Uterus (tissue), 4 donors: ENCODE data around the gene PLEKHG4B. TPM values are rescaled to one million over a fixed set of nuclear protein-coding genes. Genes with fewer than 3 reads are reported as not detected.

Source experiments
- DNase-seq, 2 donors: peaks; one replicate each; pipeline ENCODE4 v3.0.0-alpha.2; 2019 to 2020
- H3K27ac ChIP-seq, 2 donors: fragments of 200-600 bp; sonication (generic); 1 replicate in 1 of 2; 2 replicates in 1 of 2; pipeline ENCODE4 v1.5.1; 2016 to 2018
- H3K27me3 ChIP-seq, 2 donors: fragments of 200-600 bp; sonication (generic); one replicate each; pipeline ENCODE4 v1.5.1; 2018 to 2019; ENCODE audit warnings: control low read depth in 1 of 2
- H3K36me3 ChIP-seq, 2 donors: fragments of 200-600 bp; sonication (generic); one replicate each; pipeline ENCODE4 v1.5.1; 2019; ENCODE audit warnings: control low read depth in 1 of 2
- H3K4me1 ChIP-seq, 2 donors: fragments of 200-600 bp; sonication (generic); one replicate each; pipeline ENCODE4 v1.5.1; 2018 to 2019; ENCODE audit warnings: control low read depth in 1 of 2
- H3K4me3 ChIP-seq, 2 donors: fragments of 200-600 bp; sonication (generic); 1 replicate in 1 of 2; 2 replicates in 1 of 2; pipeline ENCODE4 v1.5.1; 2018 to 2019; ENCODE audit warnings: mild to moderate bottlenecking in 1 of 2
- H3K9me3 ChIP-seq, 2 donors: fragments of 200-600 bp; sonication (generic); one replicate each; pipeline ENCODE4 v1.5.1; 2019; ENCODE audit warnings: control low read depth in 1 of 2
- POLR2A ChIP-seq, 2 donors: fragments of 450-650 bp; IDR thresholded peaks; one replicate each; pipeline ENCODE4 v1.6.1; 2016; ENCODE audit warnings: antibody characterized with exemption in 2 of 2, mild to moderate bottlenecking in 1 of 2, moderate library complexity in 1 of 2
- intact Hi-C: fragments of 100-400 bp; cut with DNase I; formaldehyde crosslinking; loops from one replicate; pipeline ENCODE4 v1.15.1; 2023; ENCODE audit warnings: low total_unique reads
- total RNA-seq, 4 donors: library from RNA; depleted of rRNA in 3 of 4; stranded (reverse); fragments of >200 nt in 3 of 4; gene quantifications; one replicate each; pipeline versions ENCODE4 v1.1.0 to v1.2.4, GENCODE V29; 2014 to 2023
- TF ChIP-seq, protein P1 (sequence below), 4 experiments: fragments of 200-600 bp in 2 of 4; fragments of 450-650 bp in 2 of 4; sonication (generic) in 2 of 4; IDR thresholded peaks; one replicate each; pipeline ENCODE4 v1.5.1; 2016 to 2019; ENCODE audit warnings: antibody characterized with exemption in 4 of 4, mild to moderate bottlenecking in 2 of 4, moderate library complexity in 1 of 4
- donor health status: DM: yes; HTN: yes; CAD: no.

The PLEKHG4B gene
- total RNA-seq, 4 donors from 2014 or later = under 0.01 to 8.3 (median 0.37) TPM; not detected in 1

DNA sequence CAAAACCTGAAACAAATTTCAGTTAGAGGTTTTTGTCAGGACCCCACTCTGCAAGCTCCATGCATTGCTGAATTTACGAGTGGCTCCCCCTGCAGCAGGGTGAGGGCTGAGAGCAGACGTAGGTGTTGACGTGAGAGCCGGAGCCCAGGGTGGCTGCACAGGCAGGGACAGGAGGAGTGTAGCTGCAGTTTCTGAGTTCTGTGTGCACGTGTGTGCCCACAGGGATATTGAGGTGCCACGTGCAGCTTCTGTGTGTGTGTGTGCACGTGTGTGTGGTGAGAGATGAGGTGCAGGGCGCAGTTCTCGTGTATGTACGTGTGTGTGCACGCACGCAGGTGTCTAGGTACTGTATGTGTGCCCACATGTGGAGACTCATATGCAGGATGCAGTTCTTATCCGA lies 14.6 kb downstream of the PLEKHG4B start:
- DNase-seq = no peak
- TF ChIP-seq POLR2A (IDR thresholded peaks at IDR 0.05) = no peak
- TF ChIP-seq, protein P1, sequence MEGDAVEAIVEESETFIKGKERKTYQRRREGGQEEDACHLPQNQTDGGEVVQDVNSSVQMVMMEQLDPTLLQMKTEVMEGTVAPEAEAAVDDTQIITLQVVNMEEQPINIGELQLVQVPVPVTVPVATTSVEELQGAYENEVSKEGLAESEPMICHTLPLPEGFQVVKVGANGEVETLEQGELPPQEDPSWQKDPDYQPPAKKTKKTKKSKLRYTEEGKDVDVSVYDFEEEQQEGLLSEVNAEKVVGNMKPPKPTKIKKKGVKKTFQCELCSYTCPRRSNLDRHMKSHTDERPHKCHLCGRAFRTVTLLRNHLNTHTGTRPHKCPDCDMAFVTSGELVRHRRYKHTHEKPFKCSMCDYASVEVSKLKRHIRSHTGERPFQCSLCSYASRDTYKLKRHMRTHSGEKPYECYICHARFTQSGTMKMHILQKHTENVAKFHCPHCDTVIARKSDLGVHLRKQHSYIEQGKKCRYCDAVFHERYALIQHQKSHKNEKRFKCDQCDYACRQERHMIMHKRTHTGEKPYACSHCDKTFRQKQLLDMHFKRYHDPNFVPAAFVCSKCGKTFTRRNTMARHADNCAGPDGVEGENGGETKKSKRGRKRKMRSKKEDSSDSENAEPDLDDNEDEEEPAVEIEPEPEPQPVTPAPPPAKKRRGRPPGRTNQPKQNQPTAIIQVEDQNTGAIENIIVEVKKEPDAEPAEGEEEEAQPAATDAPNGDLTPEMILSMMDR (IDR thresholded peaks at IDR 0.05) = no peak
- Histone ChIP-seq H3K36me3 (no peaks in the 10 kb centered on the region), H3K27me3 (no peaks in the 10 kb centered on the region), H3K4me1 (no peaks in the 10 kb centered on the region), H3K27ac (no peak overlapping the region), H3K4me3 (no peak overlapping the region), H3K9me3 (no peaks in the 10 kb centered on the region)
- intact Hi-C loops = no loop called here

DNA sequence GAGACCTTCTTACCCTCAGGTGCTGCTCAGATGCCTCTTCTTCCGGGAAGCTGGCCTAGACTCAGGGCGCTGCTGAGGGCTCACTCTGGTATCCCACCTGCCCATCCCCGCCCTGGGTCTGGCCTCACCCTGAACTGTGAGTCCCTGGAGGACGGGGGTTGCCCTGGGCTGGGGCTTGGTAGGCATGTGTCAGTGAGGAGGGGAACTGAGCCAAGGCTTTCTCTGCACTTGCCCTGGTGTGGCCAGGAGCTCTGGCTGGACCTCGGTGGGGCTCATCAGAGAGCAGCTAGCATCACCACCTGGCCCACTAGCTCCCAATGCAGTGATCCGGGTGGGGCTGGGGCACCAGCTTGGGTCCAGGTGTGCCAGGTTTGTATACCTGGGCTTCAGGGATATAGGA lies 15.6 kb downstream of the PLEKHG4B start:
- Histone ChIP-seq H3K27ac (no peak overlapping the region), H3K36me3 (no peaks in the 10 kb centered on the region), H3K9me3 (no peaks in the 10 kb centered on the region), H3K4me1 (no peaks in the 10 kb centered on the region), H3K27me3 (no peaks in the 10 kb centered on the region), H3K4me3 (no peak overlapping the region)
- intact Hi-C loops = no loop called here
- TF ChIP-seq, protein P1 (IDR thresholded peaks at IDR 0.05) = no peak
- no peak for TF ChIP-seq POLR2A (IDR thresholded peaks at IDR 0.05)
- no peak for DNase-seq

- intact Hi-C loops = no loop called here
- Histone ChIP-seq H3K27ac (no peak overlapping the region), H3K4me1 (no peaks in the 10 kb centered on the region), H3K27me3 (no peaks in the 10 kb centered on the region), H3K36me3 (no peaks in the 10 kb centered on the region), H3K9me3 (no peaks in the 10 kb centered on the region), H3K4me3 (no peak overlapping the region)
- TF ChIP-seq, protein P1 (IDR thresholded peaks at IDR 0.05) = no peak
- TF ChIP-seq POLR2A (IDR thresholded peaks at IDR 0.05) = no peak
- no peak for DNase-seq
These were observed 17.9 kb downstream of the PLEKHG4B start for GRCh38 chr5:109826-110225.

DNA sequence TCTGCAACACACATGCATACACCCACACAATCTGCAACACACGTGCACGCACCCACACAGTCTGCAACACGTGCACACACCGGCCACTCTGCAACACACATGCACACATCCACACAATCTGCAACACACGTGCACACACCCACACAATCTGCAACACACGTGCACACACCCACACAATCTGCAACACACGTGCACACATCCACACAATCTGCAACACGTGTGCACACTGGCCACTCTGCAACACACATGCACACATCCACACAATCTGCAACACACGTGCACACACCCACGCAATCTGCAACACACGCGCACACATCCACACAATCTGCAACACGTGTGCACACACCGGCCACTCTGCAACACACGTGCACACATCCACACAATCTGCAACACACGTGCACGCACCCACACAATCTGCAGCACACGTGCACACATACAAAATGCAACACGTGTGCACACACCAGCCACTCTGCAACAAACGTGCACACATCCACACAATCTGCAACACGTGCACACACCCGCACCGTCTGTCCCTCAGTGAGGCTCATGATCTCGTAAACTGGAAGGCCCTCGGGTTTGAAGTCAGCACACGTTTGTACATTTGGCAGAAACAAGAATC lies 18.4 kb downstream of the PLEKHG4B start:
- Histone ChIP-seq H3K4me3 (no peak overlapping the region), H3K9me3 (no peaks in the 10 kb centered on the region), H3K27me3 (no peaks in the 10 kb centered on the region), H3K36me3 (no peaks in the 10 kb centered on the region), H3K4me1 (no peaks in the 10 kb centered on the region), H3K27ac (no peak overlapping the region)
- no peak for DNase-seq
- TF ChIP-seq POLR2A (IDR thresholded peaks at IDR 0.05) = no peak
- TF ChIP-seq, protein P1 (IDR thresholded peaks at IDR 0.05) = no peak
- intact Hi-C loops = no loop called here

DNA sequence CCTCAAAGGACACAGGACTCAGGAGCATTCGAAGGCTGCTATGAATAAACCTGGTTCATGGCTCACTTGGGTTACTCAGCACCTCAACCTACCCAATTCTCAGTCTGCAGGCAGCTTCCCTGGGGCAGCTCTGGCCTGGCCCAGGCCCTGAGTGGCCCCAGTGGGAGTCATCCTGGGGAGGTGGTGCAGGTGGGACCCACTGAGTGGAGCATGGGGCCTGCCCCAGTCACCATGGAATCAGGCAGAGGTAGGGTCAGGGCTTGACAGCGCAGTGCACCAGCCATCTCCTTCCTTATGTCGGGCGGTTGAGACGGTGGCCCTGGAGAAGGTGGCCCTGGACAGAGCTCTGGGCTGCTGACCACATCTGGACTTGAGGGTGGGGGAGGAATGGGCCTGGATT lies 19.2 kb downstream of the PLEKHG4B start:
- DNase-seq = no peak
- no peak for TF ChIP-seq POLR2A (IDR thresholded peaks at IDR 0.05)
- TF ChIP-seq, protein P1 (IDR thresholded peaks at IDR 0.05) = no peak
- Histone ChIP-seq H3K27ac (no peak overlapping the region), H3K9me3 (no peaks in the 10 kb centered on the region), H3K36me3 (no peaks in the 10 kb centered on the region), H3K27me3 (no peaks in the 10 kb centered on the region), H3K4me1 (no peaks in the 10 kb centered on the region), H3K4me3 (no peak overlapping the region)
- intact Hi-C loops = no loop called here
